ENCODE results near the gene AMN.

DNA sequence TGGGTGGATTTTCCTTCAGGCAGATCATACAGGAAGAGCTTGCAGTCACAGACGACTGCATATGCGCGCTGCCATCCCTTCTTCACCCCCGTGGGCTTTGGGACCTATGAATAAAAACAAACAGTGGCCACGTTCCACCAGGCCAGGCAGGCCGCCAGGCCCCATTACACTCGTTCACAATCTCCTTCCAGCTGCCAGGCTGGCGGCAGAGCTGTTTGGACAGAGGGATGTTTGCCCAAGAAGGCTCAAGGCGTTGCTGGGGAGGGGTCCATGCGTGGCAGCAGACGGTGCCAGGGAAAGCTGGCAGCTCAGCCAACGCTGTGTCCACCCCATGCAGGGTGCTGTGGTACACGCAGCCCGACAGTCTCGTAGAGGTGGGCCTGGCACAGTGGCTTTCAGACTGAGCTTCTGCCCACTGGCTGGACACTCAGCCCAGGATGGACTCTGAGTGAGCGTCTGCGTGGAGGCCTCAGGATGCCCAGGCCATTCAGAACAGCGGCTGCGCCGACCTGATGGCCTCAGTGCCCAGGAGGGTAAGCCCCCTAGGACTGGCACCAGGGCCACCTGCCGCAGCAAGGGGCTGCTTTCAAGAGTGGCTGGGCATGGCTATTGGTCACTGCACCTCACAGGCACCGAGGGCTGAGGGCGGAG is 27.5 kb downstream of the AMN start:
- TF ChIP-seq, protein P1, sequence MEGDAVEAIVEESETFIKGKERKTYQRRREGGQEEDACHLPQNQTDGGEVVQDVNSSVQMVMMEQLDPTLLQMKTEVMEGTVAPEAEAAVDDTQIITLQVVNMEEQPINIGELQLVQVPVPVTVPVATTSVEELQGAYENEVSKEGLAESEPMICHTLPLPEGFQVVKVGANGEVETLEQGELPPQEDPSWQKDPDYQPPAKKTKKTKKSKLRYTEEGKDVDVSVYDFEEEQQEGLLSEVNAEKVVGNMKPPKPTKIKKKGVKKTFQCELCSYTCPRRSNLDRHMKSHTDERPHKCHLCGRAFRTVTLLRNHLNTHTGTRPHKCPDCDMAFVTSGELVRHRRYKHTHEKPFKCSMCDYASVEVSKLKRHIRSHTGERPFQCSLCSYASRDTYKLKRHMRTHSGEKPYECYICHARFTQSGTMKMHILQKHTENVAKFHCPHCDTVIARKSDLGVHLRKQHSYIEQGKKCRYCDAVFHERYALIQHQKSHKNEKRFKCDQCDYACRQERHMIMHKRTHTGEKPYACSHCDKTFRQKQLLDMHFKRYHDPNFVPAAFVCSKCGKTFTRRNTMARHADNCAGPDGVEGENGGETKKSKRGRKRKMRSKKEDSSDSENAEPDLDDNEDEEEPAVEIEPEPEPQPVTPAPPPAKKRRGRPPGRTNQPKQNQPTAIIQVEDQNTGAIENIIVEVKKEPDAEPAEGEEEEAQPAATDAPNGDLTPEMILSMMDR (IDR thresholded peaks at IDR 0.05) = no peak
- no peak for TF ChIP-seq POLR2A (IDR thresholded peaks at IDR 0.05)
